Measurements from ENCODE around the gene CCDC134.

CCDC134 gene

GRCh38 chr22:41782751-41783150 lies 17.7 kb upstream of the CCDC134 start:
- DNase-seq (ENCODE audit: low read depth, low spot score): no peak

DNA sequence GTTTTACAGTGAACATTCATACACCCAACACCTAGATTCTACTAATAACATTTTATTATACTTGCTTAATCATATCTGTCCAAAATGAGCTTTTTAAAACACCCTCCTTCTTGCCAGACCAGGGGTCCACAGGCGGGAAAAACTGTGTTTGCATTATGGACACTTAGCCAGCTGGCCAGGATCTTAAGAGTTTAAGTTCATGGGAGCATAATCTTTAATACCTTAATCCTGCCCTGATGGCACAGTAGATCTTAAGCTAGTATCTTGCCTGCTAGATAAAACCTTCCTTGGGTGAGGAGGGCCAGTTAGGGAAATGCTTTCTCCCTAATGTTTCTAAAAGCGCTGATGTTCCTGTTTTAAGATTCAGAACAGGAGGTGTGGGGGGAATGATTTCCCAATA lies 13.1 kb upstream of the CCDC134 start:
- no peak for DNase-seq (ENCODE audit: low read depth, low spot score)

GRCh38 chr22:41793871-41794270 lies 6.6 kb upstream of the CCDC134 start:
- no peak for DNase-seq (ENCODE audit: low read depth, low spot score)

DNA sequence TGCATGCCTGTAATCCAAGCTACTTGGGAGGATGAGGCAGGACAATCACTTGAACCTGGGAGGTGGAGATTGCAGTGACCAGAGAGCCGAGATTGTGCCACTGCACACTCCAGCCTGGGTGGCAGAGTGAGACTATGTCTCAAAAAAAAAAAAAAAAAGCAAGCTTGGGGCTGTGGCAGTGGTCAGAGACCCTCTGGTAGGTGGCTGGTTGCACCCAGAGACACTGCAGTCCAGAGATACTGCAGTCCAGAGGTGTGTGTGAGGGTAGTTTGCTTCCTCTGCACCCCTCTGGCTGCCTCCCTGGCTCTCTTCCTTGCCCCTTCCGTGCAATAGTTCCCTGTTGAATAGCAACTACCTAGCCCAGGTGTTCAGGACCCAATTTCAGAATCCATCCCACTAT lies 1.7 kb upstream of the CCDC134 start:
- DNase-seq (ENCODE audit: low read depth, low spot score): no peak

DNA sequence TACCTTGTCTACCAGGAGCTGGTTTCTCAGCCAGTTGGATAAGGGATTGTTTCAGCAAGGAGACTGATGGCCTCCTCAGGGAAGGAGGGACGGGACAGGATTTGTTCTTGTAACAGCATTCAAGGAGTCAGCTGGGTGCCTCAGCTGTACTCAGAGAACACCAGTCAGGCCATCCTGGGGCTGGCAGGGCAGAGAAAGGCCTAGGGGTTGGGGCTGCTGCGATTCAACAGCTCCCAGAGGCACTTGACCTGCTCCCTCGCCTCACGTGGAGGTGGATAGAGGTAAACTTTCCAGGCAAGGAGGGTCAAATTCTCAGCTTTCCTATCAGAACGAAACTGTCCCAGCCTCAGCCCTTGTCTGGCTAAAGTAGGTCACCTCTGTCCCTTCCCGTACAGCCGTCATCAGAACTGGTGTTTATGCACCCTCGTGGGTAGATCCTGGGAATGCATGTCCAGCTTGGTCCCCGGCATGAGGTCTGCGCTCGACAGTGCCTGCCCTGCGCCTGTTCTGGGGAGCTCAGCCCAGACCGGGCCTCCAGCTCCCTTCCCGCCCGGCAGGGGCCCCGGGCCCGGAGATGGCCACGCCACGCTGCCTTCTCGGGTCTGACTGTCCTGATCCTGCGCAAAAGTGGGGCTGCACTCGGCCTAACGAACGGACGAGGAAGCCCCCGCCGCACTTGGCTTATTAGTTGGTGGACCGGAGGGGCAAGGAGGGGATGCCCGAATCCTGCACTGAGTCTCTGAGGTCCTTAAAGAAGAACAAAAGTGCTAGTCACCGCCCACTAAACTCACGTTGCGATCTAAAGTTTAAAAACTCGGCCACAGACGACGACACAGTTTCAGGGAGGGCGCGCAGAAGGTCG lies 762 bp upstream of the CCDC134 start:
- no peak for DNase-seq (ENCODE audit: low read depth, low spot score)

GRCh38 chr22:41801147-41801819 lies 804 bp downstream of the CCDC134 start:
- no peak for DNase-seq (ENCODE audit: low read depth, low spot score)

DNA sequence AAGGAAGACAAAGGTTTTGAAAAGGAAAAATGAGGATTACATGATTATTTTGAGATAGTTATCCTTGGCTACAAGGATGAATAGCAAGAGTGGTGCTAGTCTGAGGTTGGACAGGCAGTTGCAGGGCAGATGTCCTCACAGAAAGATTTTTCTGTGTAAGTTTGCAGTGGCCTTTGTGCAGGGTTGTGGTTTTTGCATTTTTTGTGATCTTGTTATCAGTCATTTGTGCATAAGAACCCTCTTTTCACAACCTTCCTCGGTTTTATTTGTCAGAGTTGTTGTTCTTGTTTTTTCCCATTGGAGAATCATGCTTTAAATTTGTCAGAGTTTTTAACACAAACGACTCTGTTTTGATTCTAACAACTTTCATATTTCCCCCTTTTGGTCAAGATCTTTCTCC lies 1.4 kb downstream of the CCDC134 start:
- no peak for DNase-seq (ENCODE audit: low read depth, low spot score)

DNA sequence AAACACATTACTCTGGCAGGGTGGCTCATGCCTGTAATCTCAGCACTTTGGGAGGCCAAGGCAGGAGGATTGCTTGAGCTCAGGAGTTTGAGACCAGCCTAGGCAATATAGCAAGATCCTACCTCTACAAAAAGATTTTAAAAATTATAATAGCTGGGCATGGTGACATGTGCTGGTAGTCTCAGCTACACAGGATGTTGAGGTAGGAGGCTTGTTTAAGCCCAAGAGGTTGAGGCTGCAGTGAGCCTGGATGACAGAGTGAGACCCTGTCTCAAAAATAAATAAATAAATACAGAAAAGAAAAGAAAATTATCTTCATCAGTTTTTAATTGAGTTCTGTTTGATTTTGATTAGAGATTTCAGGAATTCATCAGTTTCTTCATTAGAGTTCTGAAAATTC lies 5.2 kb downstream of the CCDC134 start:
- DNase-seq (ENCODE audit: low read depth, low spot score): no peak

GRCh38 chr22:41808400-41808799 lies 7.9 kb downstream of the CCDC134 start:
- no peak for DNase-seq (ENCODE audit: low read depth, low spot score)

DNA sequence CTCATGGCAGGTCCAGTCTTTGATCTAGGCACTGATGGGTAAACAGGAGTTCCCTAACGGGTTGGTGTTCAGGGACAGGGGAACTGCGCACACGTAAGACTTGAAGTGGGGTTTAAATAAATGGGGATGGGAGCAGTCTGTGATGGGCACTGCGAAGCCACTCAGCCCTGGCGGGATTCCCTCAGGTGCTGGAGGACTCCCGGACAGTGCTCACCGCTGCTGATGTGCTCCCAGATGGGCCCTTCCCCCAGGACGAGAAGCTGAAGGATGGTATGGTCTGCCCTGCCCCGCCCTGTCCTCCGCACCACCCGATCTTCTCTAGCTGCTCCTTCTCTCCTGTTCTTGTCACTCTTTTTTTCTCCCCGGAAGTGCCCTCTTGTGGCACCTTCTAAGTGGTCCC lies 9.5 kb downstream of the CCDC134 start:
- no peak for DNase-seq (ENCODE audit: low read depth, low spot score)

GRCh38 chr22:41812805-41813545 lies 12.5 kb downstream of the CCDC134 start:
- no peak for DNase-seq (ENCODE audit: low read depth, low spot score)

DNA sequence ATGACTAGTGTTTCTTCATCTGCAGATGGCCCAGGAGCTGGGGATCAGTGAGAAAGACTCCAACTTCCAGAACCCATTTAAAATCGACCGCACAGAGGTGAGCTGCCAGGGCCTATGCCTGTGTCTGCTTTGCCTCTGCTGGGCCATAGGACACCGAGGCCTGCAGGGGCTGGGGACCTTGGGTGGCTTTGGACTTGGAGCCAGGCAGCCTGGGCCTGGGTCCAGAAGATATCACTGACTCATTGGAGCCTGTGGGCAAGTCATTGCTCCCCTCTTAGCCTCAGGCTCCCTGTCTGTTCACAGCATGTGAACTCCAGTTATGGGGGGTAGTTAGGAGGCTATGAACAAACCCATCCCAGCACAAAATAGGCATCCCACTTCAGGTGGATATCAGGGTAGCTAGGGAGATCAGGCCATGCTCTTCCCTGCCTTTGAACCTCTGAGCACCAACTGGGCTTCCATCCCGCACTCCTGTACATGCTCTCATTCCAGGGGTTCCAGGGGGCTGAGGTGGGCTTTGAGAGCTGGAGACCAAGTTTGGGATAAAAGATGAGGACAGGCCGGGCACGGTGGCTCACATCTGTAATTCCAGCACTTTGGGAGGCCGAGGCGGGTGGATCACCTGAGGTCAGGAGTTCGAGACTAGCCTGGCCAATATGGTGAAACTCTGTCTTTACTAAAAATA lies 13.4 kb downstream of the CCDC134 start:
- no peak for DNase-seq (ENCODE audit: low read depth, low spot score)

- DNase-seq (ENCODE audit: low read depth, low spot score): no peak
Observed at GRCh38 chr22:41815716-41816115, 15.2 kb downstream of the CCDC134 start.

DNA sequence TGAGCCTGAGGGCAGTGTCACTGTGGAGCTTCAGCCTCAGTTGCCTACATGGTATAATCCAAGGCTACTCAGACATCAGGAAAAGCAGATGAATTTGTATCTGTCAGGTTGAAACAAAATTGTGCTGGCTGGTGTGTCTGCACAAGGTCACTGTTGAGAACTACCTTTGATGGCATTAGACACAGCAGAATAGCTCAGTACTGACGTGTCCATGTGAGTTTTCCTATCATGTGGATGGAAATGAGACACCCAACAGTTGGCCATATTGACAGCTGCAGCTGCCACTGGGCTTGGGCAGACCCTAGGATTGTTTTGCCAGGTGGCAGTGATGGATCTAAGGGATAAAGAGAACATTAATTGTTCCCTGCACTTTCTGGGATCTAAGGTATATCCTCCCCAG lies 15.8 kb downstream of the CCDC134 start:
- DNase-seq (ENCODE audit: low read depth, low spot score): no peak

DNA sequence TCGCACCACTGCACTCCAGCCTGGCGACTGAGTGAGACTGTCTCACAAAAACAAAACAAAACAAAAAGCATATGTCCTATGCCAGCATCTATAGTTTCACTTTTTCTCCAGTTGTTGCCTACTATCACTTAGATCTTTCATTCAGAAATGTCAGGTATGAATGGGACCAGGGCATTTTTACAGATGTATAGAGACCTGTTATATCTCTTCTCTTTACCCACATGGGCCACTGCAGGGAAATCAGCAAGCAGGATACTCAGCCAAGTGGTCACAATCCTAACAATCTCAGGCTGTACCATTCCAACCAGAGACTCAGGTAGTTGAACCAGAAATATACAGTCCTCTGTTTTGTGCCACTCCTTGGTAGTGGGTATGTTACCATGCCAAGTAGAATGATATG lies 16.4 kb downstream of the CCDC134 start:
- DNase-seq (ENCODE audit: low read depth, low spot score): no peak

- no peak for DNase-seq (ENCODE audit: low read depth, low spot score)
Observed at GRCh38 chr22:41818011-41818410, 17.5 kb downstream of the CCDC134 start.

DNA sequence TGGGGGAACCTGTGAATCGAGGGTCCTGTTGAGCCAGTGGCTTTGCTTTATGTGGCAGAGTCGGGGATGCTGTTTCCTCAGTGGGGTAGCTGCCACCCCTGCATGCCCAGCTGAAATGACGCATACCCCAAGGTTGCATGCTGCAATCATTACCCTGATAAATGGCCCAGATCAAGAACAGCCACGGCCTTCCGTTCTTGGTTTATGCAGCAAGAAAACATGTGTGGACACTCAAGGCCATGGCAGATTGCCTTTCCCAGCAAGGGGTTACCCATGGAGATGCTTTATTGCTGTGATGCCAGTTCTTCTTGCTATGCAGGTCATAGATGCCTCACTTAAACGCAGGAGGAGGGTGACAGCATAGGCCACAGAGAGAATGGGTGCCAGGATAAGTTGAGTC lies 18.1 kb downstream of the CCDC134 start:
- no peak for DNase-seq (ENCODE audit: low read depth, low spot score)

GRCh38 chr22:41819257-41819656 lies 18.8 kb downstream of the CCDC134 start:
- DNase-seq (ENCODE audit: low read depth, low spot score): no peak

- DNase-seq (ENCODE audit: low read depth, low spot score): no peak
Observed at GRCh38 chr22:41820447-41820846, 20.0 kb downstream of the CCDC134 start.

- DNase-seq (ENCODE audit: low read depth, low spot score): no peak
Observed at GRCh38 chr22:41821471-41822316, 21.2 kb downstream of the CCDC134 start.
